ENCODE data around the gene MYO7A.

DNA sequence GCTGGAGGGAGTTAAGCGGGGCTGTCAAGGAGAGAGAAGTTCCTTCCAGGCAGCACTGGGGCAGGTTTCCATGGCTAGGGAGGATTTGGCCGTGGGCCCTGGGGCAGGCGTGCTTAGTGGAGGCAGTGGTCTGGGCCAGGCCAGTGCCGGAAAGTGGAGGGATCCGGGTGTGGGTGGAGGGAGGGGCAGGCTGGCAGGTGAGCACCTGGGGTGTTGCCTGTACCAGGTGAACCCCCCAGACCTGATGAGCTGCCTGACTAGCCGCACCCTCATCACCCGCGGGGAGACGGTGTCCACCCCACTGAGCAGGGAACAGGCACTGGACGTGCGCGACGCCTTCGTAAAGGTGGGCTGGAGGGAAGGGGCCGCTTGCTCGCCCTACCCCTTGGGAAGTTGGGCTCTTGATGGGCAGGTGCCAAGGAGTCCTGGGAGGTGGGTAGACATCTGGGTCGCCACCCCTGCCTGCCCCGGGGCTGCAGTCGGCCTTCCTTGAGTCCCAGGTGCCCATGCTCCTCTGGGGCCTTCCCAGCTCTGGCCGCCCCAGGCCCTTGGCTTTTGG lies 32.0 kb downstream of the MYO7A start:
- TF ChIP-seq CTCF (IDR thresholded peaks at IDR 0.05): no peak
- no peak for TF ChIP-seq ZFX (IDR thresholded peaks at IDR 0.05; ENCODE audit: borderline replicate concordance)
